ENCODE measurements around the gene NAT9.
A peak's percentile ranks its signal among the peaks of the same experiment; 100 is the strongest.

Gene NAT9

DNA sequence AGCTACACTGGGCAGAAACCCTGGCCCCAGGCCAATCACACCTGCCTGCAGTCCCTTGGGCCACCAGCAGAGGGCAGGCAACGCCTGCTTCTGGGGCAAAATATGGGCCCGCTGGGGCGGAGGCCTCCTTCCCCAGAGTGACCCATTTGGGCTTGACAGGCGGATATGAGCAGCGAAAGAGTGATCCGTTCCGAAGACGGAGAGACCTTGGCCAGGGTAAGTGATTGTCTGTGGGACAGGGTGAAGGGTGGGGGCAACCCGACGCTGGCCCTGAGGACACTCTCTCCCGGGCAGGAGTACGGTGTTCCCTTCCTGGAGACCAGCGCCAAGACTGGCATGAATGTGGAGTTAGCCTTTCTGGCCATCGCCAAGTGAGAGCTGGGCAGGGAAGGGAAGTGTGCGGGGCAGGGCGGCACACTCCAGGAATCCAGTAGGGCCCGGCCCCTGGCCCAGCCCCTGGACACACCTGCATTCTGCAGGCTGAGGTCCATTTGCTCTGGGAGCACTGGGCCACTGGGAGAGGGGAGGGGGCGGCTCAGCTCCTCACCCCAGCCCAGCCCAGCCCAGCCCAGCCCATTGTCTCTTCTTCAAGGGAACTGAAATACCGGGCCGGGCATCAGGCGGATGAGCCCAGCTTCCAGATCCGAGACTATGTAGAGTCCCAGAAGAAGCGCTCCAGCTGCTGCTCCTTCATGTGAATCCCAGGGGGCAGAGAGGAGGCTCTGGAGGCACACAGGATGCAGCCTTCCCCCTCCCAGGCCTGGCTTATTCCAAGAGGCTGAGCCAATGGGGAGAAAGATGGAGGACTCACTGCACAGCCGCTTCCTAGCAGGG, 31.2 kb downstream of the NAT9 start:
- DNase-seq (ENCODE audit: low spot score): peak; percentile 81

GRCh38 chr17:74744349-74744713, 31.8 kb downstream of the NAT9 start:
- DNase-seq (ENCODE audit: low spot score): no peak

DNA sequence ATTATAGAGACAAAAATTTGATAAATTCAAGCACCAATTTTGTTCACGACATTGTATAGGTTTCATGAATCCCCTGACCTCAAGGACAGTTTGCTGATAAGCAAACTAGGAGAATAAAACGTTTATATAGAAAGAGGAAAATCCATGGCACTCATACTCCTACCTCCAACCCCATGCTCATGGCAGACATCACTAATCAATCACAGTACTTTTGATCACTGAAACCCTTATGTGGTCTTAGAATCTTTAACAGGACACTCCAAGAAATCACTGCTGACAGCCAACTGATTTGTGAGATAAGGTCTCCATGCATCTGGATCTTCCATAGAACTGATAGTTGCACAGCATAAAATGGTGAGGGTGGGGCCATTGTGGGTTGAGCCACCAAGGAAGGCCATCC, 32.4 kb downstream of the NAT9 start:
- no peak for DNase-seq (ENCODE audit: low spot score)

- DNase-seq (ENCODE audit: low spot score): no peak
Measured at GRCh38 chr17:74742978-74743545, 33.1 kb downstream of the NAT9 start.

GRCh38 chr17:74742153-74742515, 34.0 kb downstream of the NAT9 start:
- DNase-seq (ENCODE audit: low spot score): no peak

DNA sequence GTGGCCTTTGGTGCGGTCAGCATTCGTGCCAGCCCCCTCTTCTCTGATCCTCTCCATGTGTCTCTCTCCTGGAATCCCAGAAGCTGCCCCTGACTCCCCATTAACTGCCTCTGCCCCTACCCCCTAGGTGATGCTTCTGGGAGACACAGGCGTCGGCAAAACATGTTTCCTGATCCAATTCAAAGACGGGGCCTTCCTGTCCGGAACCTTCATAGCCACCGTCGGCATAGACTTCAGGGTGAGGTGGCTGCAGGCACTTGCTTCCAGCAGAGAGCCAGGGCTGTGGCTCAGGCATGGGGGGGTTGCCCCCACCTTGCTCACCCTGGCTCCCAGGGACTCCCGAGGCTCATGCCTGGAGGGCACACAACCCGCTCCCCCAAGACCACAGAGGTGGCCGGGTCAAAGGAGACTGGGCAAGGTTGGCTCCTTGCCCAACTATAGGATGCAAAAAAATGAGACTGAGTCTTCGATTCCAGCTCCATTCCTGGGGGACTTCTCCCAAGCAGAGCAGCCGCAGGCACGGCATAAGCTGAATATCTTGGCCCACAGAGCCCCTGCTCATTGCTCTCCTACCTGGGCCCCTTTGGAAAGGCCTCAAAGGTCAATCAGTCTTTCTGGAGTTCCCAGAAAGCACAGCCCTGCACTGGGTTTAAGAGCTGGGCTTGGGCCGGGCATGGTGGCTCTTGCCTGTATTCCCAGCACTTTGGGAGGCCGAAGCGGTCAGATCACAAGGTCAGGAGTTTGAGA, 35.3 kb downstream of the NAT9 start:
- no peak for DNase-seq (ENCODE audit: low spot score)

DNA sequence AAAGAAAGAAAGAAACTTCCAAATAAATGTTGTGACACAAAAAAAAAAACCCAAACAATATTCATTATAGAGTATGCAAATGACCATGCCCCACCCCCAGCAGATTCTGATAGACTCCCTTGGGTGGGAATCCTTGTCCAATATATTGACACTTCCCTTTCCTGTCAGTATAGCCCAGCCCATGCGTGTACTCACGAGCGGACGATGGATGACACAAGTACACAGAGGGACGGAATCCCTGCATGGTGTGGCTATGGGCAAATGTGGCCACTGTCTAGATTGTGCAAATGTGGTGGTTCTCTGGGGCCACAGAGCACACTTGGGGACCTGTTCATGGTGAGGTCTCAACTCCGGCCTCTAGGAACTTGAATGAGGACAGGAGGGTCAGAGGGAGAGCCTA, 36.0 kb downstream of the NAT9 start:
- no peak for DNase-seq (ENCODE audit: low spot score)

- DNase-seq (ENCODE audit: low spot score): no peak
Measured at GRCh38 chr17:74739227-74739831, 36.8 kb downstream of the NAT9 start.

DNA sequence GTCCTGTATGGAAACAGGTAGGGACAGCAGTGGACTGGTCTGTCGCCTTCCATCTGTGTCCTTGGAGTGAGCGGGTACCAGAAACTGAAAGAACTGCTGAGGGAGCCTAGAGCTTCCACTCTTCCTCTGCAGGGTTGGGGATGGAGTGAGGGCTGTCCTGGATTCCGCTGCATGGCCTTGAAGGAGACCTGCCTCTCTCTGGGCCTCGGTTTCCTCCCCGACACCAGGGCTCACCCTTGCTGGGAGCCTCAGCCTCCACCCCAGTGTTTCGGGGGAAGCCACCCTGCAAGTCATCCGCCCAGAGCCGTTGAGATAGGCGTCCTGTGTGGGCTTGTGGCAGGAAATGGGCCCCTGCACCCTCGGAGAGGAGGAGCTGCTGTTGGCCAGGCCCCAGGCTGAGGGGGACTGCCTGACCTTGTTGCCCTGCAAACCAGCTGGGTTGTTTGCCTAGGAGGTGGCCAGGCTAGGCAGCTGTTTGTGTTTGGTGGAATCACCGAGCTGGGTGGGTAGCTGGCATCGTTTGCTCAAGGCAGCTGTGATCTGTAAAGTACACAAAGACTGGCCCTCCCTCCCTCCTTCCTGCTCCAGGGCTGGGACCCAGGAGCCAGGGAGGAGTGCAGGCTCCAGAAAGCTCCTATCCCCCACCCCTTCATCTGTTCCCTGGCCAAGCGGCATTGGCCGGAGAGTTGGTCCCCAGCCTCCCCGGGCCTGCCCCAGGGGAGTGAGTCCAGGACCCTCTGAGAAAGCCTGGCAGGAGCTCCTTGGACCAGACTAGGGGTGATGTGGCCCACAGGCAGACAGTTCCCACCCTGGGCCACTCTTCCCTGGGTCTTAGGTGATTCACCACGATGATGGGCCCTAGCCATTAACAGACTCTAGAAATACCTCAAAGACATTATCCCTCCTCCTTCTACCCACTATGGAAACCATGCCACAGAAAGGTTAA, 37.8 kb downstream of the NAT9 start:
- DNase-seq (ENCODE audit: low spot score): peak; percentile 63

GRCh38 chr17:74737299-74738050, 38.7 kb downstream of the NAT9 start:
- peak; percentile 62 for DNase-seq (ENCODE audit: low spot score)

GRCh38 chr17:74736513-74737298, 39.4 kb downstream of the NAT9 start, which contains the start of gene RAB37:
Gene RAB37, plus strand, starts transcription at chr17:74737256. Its CDS starts 17 bp downstream, at chr17:74737273.
- peak; percentile 87 for DNase-seq (ENCODE audit: low spot score)

GRCh38 chr17:74734256-74734655, 41.9 kb downstream of the NAT9 start:
- DNase-seq (ENCODE audit: low spot score): no peak

GRCh38 chr17:74733365-74734122, 42.6 kb downstream of the NAT9 start:
- DNase-seq (ENCODE audit: low spot score): no peak

GRCh38 chr17:74732042-74732867, 43.9 kb downstream of the NAT9 start:
- no peak for DNase-seq (ENCODE audit: low spot score)

- DNase-seq (ENCODE audit: low spot score): no peak
Measured at GRCh38 chr17:74731347-74731605, 44.9 kb downstream of the NAT9 start.

DNA sequence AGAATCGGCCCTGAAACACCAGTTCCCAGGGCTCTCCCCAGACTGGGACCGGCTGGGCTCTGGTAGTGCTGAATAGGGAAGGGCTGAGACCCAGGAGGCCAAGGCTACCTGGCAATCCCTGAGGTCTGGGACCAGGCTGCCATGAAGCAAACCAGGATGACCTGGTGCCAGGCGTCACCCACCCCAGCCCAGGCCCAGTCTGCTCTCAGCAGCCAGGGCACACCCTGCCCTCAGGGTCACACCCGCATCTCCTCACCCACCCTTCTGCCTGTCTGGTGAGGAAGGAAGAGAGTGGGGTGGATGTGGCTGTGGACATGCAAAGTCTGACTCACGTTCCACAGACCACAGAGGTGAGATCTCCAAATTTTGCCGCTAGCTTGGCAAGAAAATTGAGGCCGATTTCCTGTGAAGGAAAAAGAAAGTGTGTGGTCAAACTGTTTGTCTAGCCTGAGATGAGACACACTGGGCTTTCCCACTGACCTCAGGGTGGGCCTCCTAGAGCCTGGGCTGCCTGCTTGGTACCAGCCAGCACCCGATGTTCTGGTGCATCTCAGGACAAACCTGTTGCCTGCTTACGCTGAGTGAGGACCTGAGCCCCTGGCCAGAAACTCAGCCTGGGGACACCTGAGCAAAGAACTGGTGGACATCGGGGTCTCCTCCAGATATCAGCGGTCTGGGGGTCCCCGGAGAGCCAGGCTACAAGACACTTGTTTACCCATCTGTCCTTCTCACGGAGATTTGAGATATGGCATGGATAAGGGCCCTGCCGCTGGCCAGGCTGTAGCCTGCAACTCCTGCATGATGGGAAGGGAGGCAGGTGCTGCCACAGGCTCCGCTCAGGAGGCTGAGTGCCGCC, 45.4 kb downstream of the NAT9 start:
- DNase-seq (ENCODE audit: low spot score): no peak

GRCh38 chr17:74729866-74730265, 46.3 kb downstream of the NAT9 start:
- DNase-seq (ENCODE audit: low spot score): no peak

- DNase-seq (ENCODE audit: low spot score): no peak
Measured at GRCh38 chr17:74729368-74729767, 46.8 kb downstream of the NAT9 start.
